SU-DHL-6 (cell line): ENCODE results near the gene MARF1.

Experiments
- H2AFZ ChIP-seq: fragments of 200-600 bp; sonication (generic); 2 replicates; pipeline ENCODE4 v1.6.1; 2014; ENCODE audit warnings: low read depth, mild to moderate bottlenecking, moderate library complexity, mixed read lengths, antibody characterized with exemption, low read length; ENCODE audit not compliant: severe bottlenecking
- H3F3A ChIP-seq: fragments of 200-600 bp; shearing (Covaris generic); 2 replicates; pipeline ENCODE4 v1.6.0; 2016; ENCODE audit warnings: antibody characterized with exemption, mild to moderate bottlenecking; ENCODE audit not compliant: insufficient read depth
- H3K27ac ChIP-seq: fragments of 200-600 bp; sonication (generic); 2 replicates; pipeline ENCODE4 v1.5.1; 2016; ENCODE audit warnings: low read depth, mild to moderate bottlenecking, low read length, moderate library complexity, mixed read lengths
- H3K27me3 ChIP-seq: fragments of 200-600 bp; sonication (generic), shearing (Covaris generic); 2 replicates; pipeline ENCODE4 v1.6.0; 2014; ENCODE audit warnings: mild to moderate bottlenecking, low read length
- H3K36me3 ChIP-seq: fragments of 200-600 bp; sonication (generic); 2 replicates; pipeline ENCODE4 v1.6.1; 2014; ENCODE audit warnings: mild to moderate bottlenecking, low read length, mixed read lengths
- H3K4me2 ChIP-seq: fragments of 300-600, 200-600 bp; shearing (Covaris generic), sonication (generic); 2 replicates; pipeline ENCODE4 v1.6.0; 2014; ENCODE audit warnings: low read length, low read depth, mild to moderate bottlenecking; ENCODE audit not compliant: poor library complexity, severe bottlenecking
- H3K4me3 ChIP-seq: fragments of 200-600 bp; sonication (generic); 2 replicates; pipeline ENCODE4 v1.5.1; 2014; ENCODE audit warnings: antibody characterized with exemption, low read length, mild to moderate bottlenecking, mixed read lengths; ENCODE audit not compliant: insufficient read depth, poor library complexity, severe bottlenecking
- H3K79me2 ChIP-seq: fragments of 200-600 bp; sonication (generic); 2 replicates; pipeline ENCODE4 v1.6.1; 2014; ENCODE audit warnings: mild to moderate bottlenecking, low read length, moderate library complexity; ENCODE audit not compliant: insufficient read depth
- H3K9ac ChIP-seq: fragments of 200-600 bp; sonication (generic); 2 replicates; pipeline ENCODE4 v1.7.0; 2014; ENCODE audit warnings: mild to moderate bottlenecking, low read length
- H3K9me2 ChIP-seq: fragments of 200-600 bp; sonication (generic); replicated peaks from 2 replicates; pipeline ENCODE4 v1.6.1; 2014; ENCODE audit warnings: low read length; ENCODE audit not compliant: insufficient read depth
- H3K9me3 ChIP-seq: fragments of 200-600 bp; sonication (generic); 2 replicates; pipeline ENCODE4 v1.6.1; 2014; ENCODE audit warnings: low read length, mixed read lengths; ENCODE audit not compliant: insufficient read depth
- H4K20me1 ChIP-seq: fragments of 200-600 bp; sonication (generic); 2 replicates; pipeline ENCODE4 v1.6.1; 2014; ENCODE audit warnings: low read depth, mild to moderate bottlenecking, antibody characterized with exemption, low read length, moderate library complexity, mixed read lengths
- CTCF ChIP-seq: fragments of 200-600 bp; sonication (generic); IDR thresholded peaks from one replicate; pipeline ENCODE4 v1.5.1; 2017; ENCODE audit warnings: antibody characterized with exemption, mild to moderate bottlenecking, low read length, moderate library complexity; ENCODE audit not compliant: insufficient read depth, poor library complexity, severe bottlenecking
- EZH2phosphoT487 ChIP-seq: fragments of 200-600 bp; sonication (generic), shearing (Covaris generic); conservative IDR thresholded peaks from 2 replicates; pipeline ENCODE4 v1.6.1; 2018; ENCODE audit warnings: mild to moderate bottlenecking, antibody characterized with exemption, low read length, moderate library complexity, mixed read lengths

MARF1 gene

GRCh38 chr16:15587152-15587825, 55.7 kb downstream of the MARF1 start:
- H3F3A ChIP-seq: no peaks in the 10 kb centered on the region
- H3K9me3 ChIP-seq: peaks cover 10% of the 10 kb centered on the region; the same call in 1 of the 2 replicates
- H3K4me3 ChIP-seq: no peak overlapping the region
- H3K27ac ChIP-seq: no peak overlapping the region
- no peaks in the 10 kb centered on the region for H4K20me1 ChIP-seq
- no peaks in the 10 kb centered on the region for H3K27me3 ChIP-seq
- H3K4me2 ChIP-seq: no peak overlapping the region
- no peak for TF ChIP-seq CTCF
- TF ChIP-seq EZH2phosphoT487: no peak
- 0 out of 2 replicates have a peak, but pooled peaks cover 3% of the 10 kb centered on the region for H3K36me3 ChIP-seq
- H2AFZ ChIP-seq: no peak overlapping the region
- no peak overlapping the region for H3K9ac ChIP-seq
- no peaks in the 10 kb centered on the region for H3K9me2 ChIP-seq
- H3K79me2 ChIP-seq: no peaks in the 10 kb centered on the region

- Histone ChIP-seq H4K20me1 (no peaks in the 10 kb centered on the region), H3K9me2 (no peaks in the 10 kb centered on the region), H3F3A (no peaks in the 10 kb centered on the region), H3K36me3 (0 out of 2 replicates have a peak, but pooled peaks cover 3% of the 10 kb centered on the region), H3K9ac (no peak overlapping the region), H3K9me3 (peaks cover 10% of the 10 kb centered on the region; the same call in 1 of the 2 replicates), H2AFZ (no peak overlapping the region), H3K4me3 (no peak overlapping the region), H3K79me2 (no peaks in the 10 kb centered on the region), H3K27me3 (no peaks in the 10 kb centered on the region), H3K4me2 (no peak overlapping the region), H3K27ac (no peak overlapping the region)
- TF ChIP-seq EZH2phosphoT487: no peak
- TF ChIP-seq CTCF: no peak
Observed at GRCh38 chr16:15586716-15587115, 56.2 kb downstream of the MARF1 start.

GRCh38 chr16:15585956-15586355, 57.0 kb downstream of the MARF1 start:
- no peaks in the 10 kb centered on the region for H4K20me1 ChIP-seq
- peaks cover 10% of the 10 kb centered on the region; the same call in 1 of the 2 replicates for H3K9me3 ChIP-seq
- no peaks in the 10 kb centered on the region for H3K27me3 ChIP-seq
- H2AFZ ChIP-seq: no peak overlapping the region
- no peak overlapping the region for H3K27ac ChIP-seq
- TF ChIP-seq EZH2phosphoT487 (no peak), CTCF (no peak)
- no peaks in the 10 kb centered on the region for H3K79me2 ChIP-seq
- no peaks in the 10 kb centered on the region for H3F3A ChIP-seq
- no peak overlapping the region for H3K9ac ChIP-seq
- H3K9me2 ChIP-seq: no peaks in the 10 kb centered on the region
- no peak overlapping the region for H3K4me3 ChIP-seq
- no peak overlapping the region for H3K4me2 ChIP-seq
- 0 out of 2 replicates have a peak, but pooled peaks cover 3% of the 10 kb centered on the region for H3K36me3 ChIP-seq
